ENCODE measurements around the gene HAVCR2. TPM values are rescaled to one million over a fixed set of nuclear protein-coding genes. Genes with fewer than 3 reads are reported as not detected.
"Not testable (repeated sequence)": the region's sequence is repeated elsewhere in the genome, so short reads cannot be mapped to it uniquely, and the experiment has no call there.

The HAVCR2 gene
- total and polyA plus RNA-seq, 7 donors = 3.6 to 21.7 (median 6.4) TPM

GRCh38 chr5:157059891-157060290, 49.0 kb downstream of the HAVCR2 start:
- intact Hi-C loops (cut with DNase I) = no loop called here
- H3K36me3 ChIP-seq = no peaks in the 10 kb centered on the region

GRCh38 chr5:157059093-157059539, 49.7 kb downstream of the HAVCR2 start, which contains the start of gene HAVCR1:
Gene HAVCR1 (minus strand): TSS chr5:157059116. CDS start chr5:157057943, 1,173 bp downstream.
- Histone ChIP-seq H3K4me3 (no peak within 1 kb of the TSS), H3K27ac (no peak within 1 kb of the TSS), H3K27me3 (no peaks in the 10 kb centered on the region), H3K4me1 (no peaks in the 10 kb centered on the region), H3K36me3 (no peaks in the 10 kb centered on the region), H3K9me3 (no peaks in the 10 kb centered on the region)
- intact Hi-C loops (cut with DNase I) = no loop called here
- DNase-seq = no peak
- WGBS, 2 donors = 35 to 68% methylated on average over 9 of the region's 9 CpGs
- TF ChIP-seq POLR2AphosphoS5 (IDR thresholded peaks at IDR 0.05) (no peak), CTCF (IDR thresholded peaks at IDR 0.05) (no peak), POLR2A (IDR thresholded peaks at IDR 0.05) (no peak), EP300 (IDR thresholded peaks at IDR 0.05) (no peak)

More at GRCh38 chr5:157059891-157060290, 49.0 kb downstream of the HAVCR2 start:
- no peak for DNase-seq
- WGBS, 2 donors = 92% methylated on average over 3 of the region's 3 CpGs
- H3K4me1 ChIP-seq = no peaks in the 10 kb centered on the region
- H3K4me3 ChIP-seq = no peak overlapping the region
- H3K9me3 ChIP-seq = no peaks in the 10 kb centered on the region
- TF ChIP-seq POLR2A (IDR thresholded peaks at IDR 0.05) (no peak), POLR2AphosphoS5 (IDR thresholded peaks at IDR 0.05) (no peak)
- no peaks in the 10 kb centered on the region for H3K27me3 ChIP-seq
- H3K27ac ChIP-seq = no peak overlapping the region

GRCh38 chr5:157057459-157058370, 51.1 kb downstream of the HAVCR2 start:
- 90% methylated on average over 11 of the region's 11 CpGs for WGBS, 2 donors
- no peak overlapping the region for H3K4me3 ChIP-seq
- no peaks in the 10 kb centered on the region for H3K4me1 ChIP-seq
- intact Hi-C loops (cut with DNase I) = no loop called here
- H3K27me3 ChIP-seq = no peaks in the 10 kb centered on the region
- DNase-seq = no peak
- no peak for TF ChIP-seq POLR2AphosphoS5 (IDR thresholded peaks at IDR 0.05)
- TF ChIP-seq POLR2A (IDR thresholded peaks at IDR 0.05) = no peak
- no peaks in the 10 kb centered on the region for H3K9me3 ChIP-seq
- H3K36me3 ChIP-seq = no peaks in the 10 kb centered on the region
- no peak overlapping the region for H3K27ac ChIP-seq

GRCh38 chr5:157056848-157057247, 52.0 kb downstream of the HAVCR2 start:
- H3K9me3 ChIP-seq; H3K27ac ChIP-seq; H3K4me1 ChIP-seq; DNase-seq; H3K4me3 ChIP-seq; intact Hi-C loops (cut with DNase I); H3K27me3 ChIP-seq; H3K36me3 ChIP-seq: not testable (repeated sequence)
- WGBS, 2 donors = 66 to 82% methylated on average over 6 of the region's 6 CpGs

GRCh38 chr5:157051604-157052245, 57.1 kb downstream of the HAVCR2 start:
- TF ChIP-seq POLR2A (IDR thresholded peaks at IDR 0.05) = no peak
- no peak for TF ChIP-seq POLR2AphosphoS5 (IDR thresholded peaks at IDR 0.05)
- no peaks in the 10 kb centered on the region for H3K27me3 ChIP-seq
- DNase-seq = no peak
- no peak overlapping the region for H3K27ac ChIP-seq
- H3K36me3 ChIP-seq = no peaks in the 10 kb centered on the region
- no peaks in the 10 kb centered on the region for H3K9me3 ChIP-seq
- intact Hi-C loops (cut with DNase I) = no loop called here
- no peak overlapping the region for H3K4me3 ChIP-seq
- H3K4me1 ChIP-seq = no peaks in the 10 kb centered on the region
- WGBS, 2 donors = 56 to 69% methylated on average over 7 of the region's 7 CpGs

- Histone ChIP-seq H3K27ac (no peak overlapping the region), H3K27me3 (no peaks in the 10 kb centered on the region), H3K9me3 (no peaks in the 10 kb centered on the region), H3K4me3 (no peak overlapping the region), H3K36me3 (no peaks in the 10 kb centered on the region), H3K4me1 (no peaks in the 10 kb centered on the region)
- 57 to 76% methylated on average over 5 of the region's 5 CpGs for WGBS, 2 donors
- TF ChIP-seq CTCF (IDR thresholded peaks at IDR 0.05) (no peak), EP300 (IDR thresholded peaks at IDR 0.05) (no peak), POLR2AphosphoS5 (IDR thresholded peaks at IDR 0.05) (no peak), POLR2A (IDR thresholded peaks at IDR 0.05) (no peak)
- intact Hi-C loops (cut with DNase I) = no loop called here
- no peak for DNase-seq
Observed at GRCh38 chr5:157050050-157050449, 58.8 kb downstream of the HAVCR2 start.
